ENCODE results near the gene IGSF5.
"Not testable (repeated sequence)": the region's sequence is repeated elsewhere in the genome, so short reads cannot be mapped to it uniquely, and the experiment has no call there.

IGSF5 gene

GRCh38 chr21:39738566-39738965 lies 6.4 kb upstream of the IGSF5 start:
- no peak for DNase-seq (ENCODE audit: low read depth in 2 of 2)

- not testable (repeated sequence) for DNase-seq (ENCODE audit: low read depth in 2 of 2)
Observed at GRCh38 chr21:39739531-39739930, 5.5 kb upstream of the IGSF5 start.

- DNase-seq (ENCODE audit: low read depth in 2 of 2): not testable (repeated sequence)
Observed at GRCh38 chr21:39742561-39742960, 2.4 kb upstream of the IGSF5 start.

GRCh38 chr21:39745332-39745731 lies 349 bp downstream of the IGSF5 start:
- DNase-seq (ENCODE audit: low read depth in 2 of 2): not testable (repeated sequence)

GRCh38 chr21:39750670-39751069 lies 5.7 kb downstream of the IGSF5 start:
- DNase-seq (ENCODE audit: low read depth in 2 of 2): no peak

GRCh38 chr21:39754811-39755210 lies 9.8 kb downstream of the IGSF5 start:
- no peak for DNase-seq (ENCODE audit: low read depth in 2 of 2)

GRCh38 chr21:39756285-39756684 lies 11.3 kb downstream of the IGSF5 start:
- DNase-seq (ENCODE audit: low read depth in 2 of 2): no peak

- no peak for DNase-seq (ENCODE audit: low read depth in 2 of 2)
Observed at GRCh38 chr21:39763272-39763970, 18.4 kb downstream of the IGSF5 start.

- DNase-seq (ENCODE audit: low read depth in 2 of 2): no peak
Observed at GRCh38 chr21:39774227-39774626, 29.2 kb downstream of the IGSF5 start.

- DNase-seq (ENCODE audit: low read depth in 2 of 2): no peak
Observed at GRCh38 chr21:39775816-39776215, 30.8 kb downstream of the IGSF5 start.

- no peak for DNase-seq (ENCODE audit: low read depth in 2 of 2)
Observed at GRCh38 chr21:39776589-39776988, 31.6 kb downstream of the IGSF5 start.

GRCh38 chr21:39781331-39781730 lies 36.3 kb downstream of the IGSF5 start:
- no peak for DNase-seq (ENCODE audit: low read depth in 2 of 2)

GRCh38 chr21:39788383-39788782 lies 43.4 kb downstream of the IGSF5 start:
- DNase-seq (ENCODE audit: low read depth in 2 of 2): no peak

- DNase-seq (ENCODE audit: low read depth in 2 of 2): no peak
Observed at GRCh38 chr21:39796466-39796865, 51.5 kb downstream of the IGSF5 start.

- DNase-seq (ENCODE audit: low read depth in 2 of 2): no peak
Observed at GRCh38 chr21:39799178-39799577, 54.2 kb downstream of the IGSF5 start.

GRCh38 chr21:39800311-39800710 lies 55.3 kb downstream of the IGSF5 start:
- DNase-seq (ENCODE audit: low read depth in 2 of 2): no peak

GRCh38 chr21:39802217-39802616 lies 57.2 kb downstream of the IGSF5 start:
- no peak for DNase-seq (ENCODE audit: low read depth in 2 of 2)

- no peak for DNase-seq (ENCODE audit: low read depth in 2 of 2)
Observed at GRCh38 chr21:39803393-39803792, 58.4 kb downstream of the IGSF5 start.

- no peak for DNase-seq (ENCODE audit: low read depth in 2 of 2)
Observed at GRCh38 chr21:39804240-39804639, 59.3 kb downstream of the IGSF5 start.

- no peak for DNase-seq (ENCODE audit: low read depth in 2 of 2)
Observed at GRCh38 chr21:39805983-39806382, 61.0 kb downstream of the IGSF5 start.

GRCh38 chr21:39807738-39808137 lies 62.8 kb downstream of the IGSF5 start:
- no peak for DNase-seq (ENCODE audit: low read depth in 2 of 2)

- DNase-seq (ENCODE audit: low read depth in 2 of 2): no peak
Observed at GRCh38 chr21:39809936-39810335, 65.0 kb downstream of the IGSF5 start.

- no peak for DNase-seq (ENCODE audit: low read depth in 2 of 2)
Observed at GRCh38 chr21:39812983-39813382, 68.0 kb downstream of the IGSF5 start.

GRCh38 chr21:39818557-39818956 lies 73.6 kb downstream of the IGSF5 start:
- DNase-seq (ENCODE audit: low read depth in 2 of 2): no peak

All from stimulated activated CD4-positive, alpha-beta T cell treated with anti-CD3 and anti-CD28 coated beads, Interleukin-12 subunit alpha, Interleukin-12 subunit beta, amount 100 ng/mL, for 24 hours (primary cell).